GM23338 (cell line): ENCODE data around the gene ACP2. TPM values are rescaled to one million over a fixed set of nuclear protein-coding genes. Genes with fewer than 3 reads are reported as not detected.

Source experiments
- ATAC-seq: fragments of 200-7000 bp; cut with Tn5 transposase; 3 replicates; pipeline ENCODE4 v1.9.1; 2020
- DNase-seq: peaks from one replicate; pipeline ENCODE4 v3.0.0-alpha.2; 2015; ENCODE audit warnings: low spot score
- H2AFZ ChIP-seq: fragments of 200-600 bp; sonication (generic); 2 replicates; pipeline ENCODE4 v1.8.0; 2016; ENCODE audit warnings: antibody characterized with exemption, mild to moderate bottlenecking, moderate library complexity
- H3F3A ChIP-seq: fragments of 200-600 bp; sonication (generic); replicated peaks from 2 replicates; pipeline ENCODE4 v1.8.0; 2017; ENCODE audit warnings: antibody characterized with exemption, mixed run types, low read depth
- H3K27ac ChIP-seq: fragments of 200-600 bp; sonication (generic); 2 replicates; pipeline ENCODE4 v1.6.1; 2016; ENCODE audit warnings: low read depth
- H3K27me3 ChIP-seq: fragments of 200-600 bp; sonication (generic); 2 replicates; pipeline ENCODE4 v1.8.0; 2016; ENCODE audit warnings: mild to moderate bottlenecking, mixed run types, moderate library complexity; ENCODE audit not compliant: insufficient read depth
- H3K36me3 ChIP-seq: fragments of 200-600 bp; sonication (generic); 2 replicates; pipeline ENCODE4 v1.8.0; 2016; ENCODE audit warnings: mild to moderate bottlenecking; ENCODE audit not compliant: insufficient read depth
- H3K4me1 ChIP-seq: fragments of 200-600 bp; sonication (generic); 2 replicates; pipeline ENCODE4 v1.8.0; 2016; ENCODE audit warnings: mild to moderate bottlenecking, moderate library complexity; ENCODE audit not compliant: insufficient read depth
- H3K4me2 ChIP-seq: fragments of 200-600 bp; sonication (generic); 2 replicates; pipeline ENCODE4 v1.7.1; 2017; ENCODE audit warnings: mixed run types
- H3K4me3 ChIP-seq: fragments of 200-600 bp; sonication (generic); 2 replicates; pipeline ENCODE4 v1.6.1; 2016; ENCODE audit warnings: mixed run types
- H3K79me2 ChIP-seq: fragments of 200-600 bp; sonication (generic); replicated peaks from 2 replicates; pipeline ENCODE4 v1.8.0; 2017; ENCODE audit warnings: mild to moderate bottlenecking; ENCODE audit not compliant: insufficient read depth
- H3K9me2 ChIP-seq: fragments of 200-600 bp; sonication (generic); 2 replicates; pipeline ENCODE4 v1.8.0; 2017; ENCODE audit not compliant: insufficient read depth
- H4K20me1 ChIP-seq: fragments of 200-600 bp; sonication (generic); replicated peaks from 2 replicates; pipeline ENCODE4 v1.8.0; 2017; ENCODE audit warnings: mild to moderate bottlenecking; ENCODE audit not compliant: insufficient read depth
- H3K27ac Mint-ChIP-seq: 2 replicates; pipeline ENCODE4 v1.8.0; 2020; ENCODE audit warnings: inconsistent platforms, mild to moderate bottlenecking, moderate library complexity, mixed read lengths
- H3K27me3 Mint-ChIP-seq: 3 replicates; pipeline ENCODE4 v1.8.0; 2022; ENCODE audit warnings: low read depth, mild to moderate bottlenecking, moderate library complexity, mixed read lengths, inconsistent platforms; ENCODE audit not compliant: insufficient read depth, poor library complexity
- H3K36me3 Mint-ChIP-seq: 3 replicates; pipeline ENCODE4 v1.8.0; 2021; ENCODE audit warnings: low read depth, mild to moderate bottlenecking, inconsistent platforms, moderate library complexity, mixed read lengths
- H3K4me1 Mint-ChIP-seq: 3 replicates; pipeline ENCODE4 v1.8.0; 2020; ENCODE audit warnings: mild to moderate bottlenecking, inconsistent platforms, mixed read lengths
- H3K4me3 Mint-ChIP-seq: 3 replicates; pipeline ENCODE4 v1.8.0; 2021; ENCODE audit warnings: moderate library complexity, mild to moderate bottlenecking, inconsistent platforms, mixed read lengths
- H3K9me3 Mint-ChIP-seq: 3 replicates; pipeline ENCODE4 v1.8.0; 2020; ENCODE audit warnings: moderate library complexity, mild to moderate bottlenecking, inconsistent platforms, mixed read lengths
- CREB1 ChIP-seq: fragments of 250-450 bp; sonication (Bioruptor Pico); IDR thresholded peaks from 2 replicates; pipeline ENCODE4 v1.5.0; 2020; ENCODE audit warnings: low read depth, mild to moderate bottlenecking, moderate library complexity
- CTCF ChIP-seq, 2 experiments: fragments of 200-600 bp in 1 of 2; sonication (generic) in 1 of 2; conservative IDR thresholded peaks; 2 replicates each; pipeline versions ENCODE4 v1.5.1 to v1.6.1; 2016 to 2017; ENCODE audit warnings: antibody characterized with exemption in 2 of 2, low read depth in 2 of 2, mild to moderate bottlenecking in 2 of 2, moderate library complexity in 1 of 2
- ETS1 ChIP-seq: IDR thresholded peaks from 2 replicates; pipeline ENCODE4 v1.6.1; 2016; ENCODE audit warnings: antibody characterized with exemption
- EZH2 ChIP-seq: fragments of 200-600 bp; sonication (generic); IDR thresholded peaks from one replicate; pipeline ENCODE4 v1.8.0; 2017; ENCODE audit warnings: antibody characterized with exemption, mild to moderate bottlenecking, low read depth; ENCODE audit not compliant: unreplicated experiment
- EZH2phosphoT487 ChIP-seq: fragments of 200-600 bp; sonication (generic); IDR thresholded peaks from one replicate; pipeline ENCODE4 v1.8.1; 2018; ENCODE audit warnings: antibody characterized with exemption; ENCODE audit not compliant: unreplicated experiment
- NANOG ChIP-seq: IDR thresholded peaks from 2 replicates; pipeline ENCODE4 v1.6.1; 2016; ENCODE audit warnings: antibody characterized with exemption, borderline replicate concordance
- POLR2AphosphoS5 ChIP-seq: IDR thresholded peaks from 2 replicates; pipeline ENCODE4 v1.6.1; 2016; ENCODE audit warnings: antibody characterized with exemption, low read depth
- STAT1 ChIP-seq: IDR thresholded peaks from one replicate; pipeline ENCODE4 v1.6.1; 2016; ENCODE audit warnings: antibody characterized with exemption; ENCODE audit not compliant: unreplicated experiment
- ZNF114 ChIP-seq: fragments of 250-450 bp; sonication (Bioruptor Pico); IDR thresholded peaks from 2 replicates; pipeline ENCODE4 v1.5.0; 2020; ENCODE audit warnings: mild to moderate bottlenecking, moderate library complexity
- ZNF462 ChIP-seq: fragments of 250-450 bp; sonication (Bioruptor Pico); IDR thresholded peaks from 2 replicates; pipeline ENCODE4 v1.5.0; 2020; ENCODE audit warnings: mild to moderate bottlenecking, moderate library complexity
- polyA plus RNA-seq: library from polyadenylated mRNA; unstranded; fragments of >200 nt; fragmentation: Nextera tagmentation; extraction: Ambion mirVana; gene quantifications from 2 replicates; pipeline ENCODE4 v1.2.1, GENCODE V29; 2016
- total RNA-seq: library from RNA; depleted of rRNA; stranded (reverse); fragments of >200 nt; shearing (Covaris generic); gene quantifications from 2 replicates; pipeline ENCODE4 v1.2.3, GENCODE V29; 2014

ACP2 gene
- total and polyA plus RNA-seq, 2 experiments from 2014 or later: 7.3 to 32.1 TPM

GRCh38 chr11:47233051-47233450 is 15.6 kb downstream of the ACP2 start (continued):
- TF ChIP-seq EZH2phosphoT487 (no peak), ETS1 (no peak), CREB1 (no peak)

GRCh38 chr11:47229161-47229560 is 19.5 kb downstream of the ACP2 start:
- no peaks in the 10 kb centered on the region for H3K9me3 Mint-ChIP-seq
- 0 out of 2 replicates have a peak, but pooled peaks cover 3% of the 10 kb centered on the region for H3F3A ChIP-seq
- TF ChIP-seq ETS1: no peak
- TF ChIP-seq EZH2: no peak
- no peak for TF ChIP-seq ZNF462 (CRISPR knock-in tag)
- TF ChIP-seq CTCF (conservative IDR thresholded peaks at IDR 0.05; ENCODE audit: low read depth in 2 of 2): no peak
- TF ChIP-seq ZNF114 (CRISPR knock-in tag): no peak
- TF ChIP-seq POLR2AphosphoS5: no peak
- TF ChIP-seq CREB1: no peak
- no peak for TF ChIP-seq NANOG
- TF ChIP-seq STAT1: no peak
- no peaks in the 10 kb centered on the region for H3K27me3 ChIP-seq
- peaks cover 1% of the 10 kb centered on the region for H3K27me3 Mint-ChIP-seq
- H3K4me3 ChIP-seq: no peak overlapping the region
- no peak overlapping the region for H3K4me3 Mint-ChIP-seq
- H3K27ac ChIP-seq: no peak overlapping the region
- H3K4me1 ChIP-seq: no peaks in the 10 kb centered on the region
- no peak for DNase-seq
- no peak overlapping the region for H2AFZ ChIP-seq
- ATAC-seq: no peak
- H3K4me1 Mint-ChIP-seq: peaks cover 2% of the 10 kb centered on the region; the same call in 2 of the 3 replicates
- peaks cover 5% of the 10 kb centered on the region; the same call in 1 of the 2 replicates for H4K20me1 ChIP-seq
- H3K36me3 Mint-ChIP-seq: peaks cover 39% of the 10 kb centered on the region
- no peak overlapping the region for H3K27ac Mint-ChIP-seq
- H3K36me3 ChIP-seq: peaks cover 18% of the 10 kb centered on the region; the same call in 1 of the 2 replicates
- H3K9me2 ChIP-seq: no peaks in the 10 kb centered on the region
- H3K79me2 ChIP-seq: 0 out of 2 replicates have a peak, but pooled peaks cover 2% of the 10 kb centered on the region
- no peak overlapping the region for H3K4me2 ChIP-seq
